Stimulated activated CD8-positive, alpha-beta memory T cell treated with anti-CD3 and anti-CD28 coated beads, Interleukin-12 subunit alpha, Interleukin-12 subunit beta, amount 100 ng/mL, for 24 hours (primary cell): ENCODE measurements around the gene NRSN1.
"Not testable (repeated sequence)": the region's sequence is repeated elsewhere in the genome, so short reads cannot be mapped to it uniquely, and the experiment has no call there.

ENCODE experiments used
- DNase-seq: peaks from one replicate; pipeline ENCODE4 v3.0.0-alpha.2; 2020; ENCODE audit errors: extremely low read depth

The NRSN1 gene

DNA sequence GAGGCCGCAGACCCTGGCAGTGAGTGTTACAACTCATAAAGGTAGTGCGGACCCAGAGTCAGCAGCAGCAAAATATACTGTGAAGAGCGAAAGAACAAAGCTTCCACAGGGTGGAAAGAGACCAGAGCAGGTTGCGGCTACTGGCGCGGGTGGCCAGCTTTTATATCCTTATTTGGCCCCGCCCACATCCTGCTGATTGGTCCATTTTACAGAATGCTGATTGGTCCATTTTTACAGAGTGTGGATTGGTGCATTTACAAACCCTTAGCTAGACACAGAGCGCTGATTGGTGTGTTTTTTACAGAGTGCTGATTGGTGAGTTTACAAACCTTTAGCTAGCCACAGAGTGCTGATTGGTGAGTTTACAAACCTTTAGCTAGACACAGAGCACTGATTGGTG is 16.7 kb downstream of the NRSN1 start:
- DNase-seq: not testable (repeated sequence)

DNA sequence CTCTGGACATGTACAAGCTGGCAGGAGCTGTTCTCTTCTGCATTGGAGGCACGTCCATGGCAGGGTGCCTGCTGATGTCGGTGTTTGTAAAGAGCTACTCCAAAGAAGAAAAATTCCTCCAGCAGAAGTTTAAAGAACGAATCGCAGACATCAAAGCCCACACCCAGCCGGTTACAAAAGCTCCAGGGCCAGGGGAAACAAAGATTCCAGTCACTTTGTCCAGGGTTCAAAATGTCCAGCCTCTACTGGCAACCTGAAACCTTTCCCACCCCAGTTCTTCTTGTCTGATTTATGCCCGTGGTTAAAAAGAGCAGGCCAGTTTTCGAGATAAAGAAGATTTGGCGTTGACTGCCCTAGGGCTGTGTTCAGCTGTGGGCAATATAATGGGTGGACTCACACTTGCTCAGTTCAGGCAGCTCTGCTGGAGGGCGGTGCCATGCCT is 19.7 kb downstream of the NRSN1 start:
- no peak for DNase-seq

DNA sequence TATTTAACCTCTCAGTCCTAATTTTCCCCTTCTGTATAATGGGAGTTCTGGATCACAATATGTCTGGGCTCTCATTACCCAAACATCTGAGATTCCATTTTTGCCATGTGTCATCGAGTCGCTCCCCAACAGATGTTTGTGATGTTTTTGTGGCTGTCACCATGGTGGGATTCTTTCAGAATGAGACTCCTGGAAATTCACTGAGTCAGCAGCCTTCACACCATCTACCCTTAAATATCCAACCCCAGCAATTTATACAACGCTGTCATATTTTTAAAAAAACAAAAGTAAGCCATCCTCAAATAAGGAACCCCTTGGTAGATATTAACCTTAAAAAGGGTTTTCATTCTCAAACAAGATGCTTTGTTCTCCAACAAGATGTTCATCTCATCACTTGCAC is 20.9 kb downstream of the NRSN1 start:
- no peak for DNase-seq

DNA sequence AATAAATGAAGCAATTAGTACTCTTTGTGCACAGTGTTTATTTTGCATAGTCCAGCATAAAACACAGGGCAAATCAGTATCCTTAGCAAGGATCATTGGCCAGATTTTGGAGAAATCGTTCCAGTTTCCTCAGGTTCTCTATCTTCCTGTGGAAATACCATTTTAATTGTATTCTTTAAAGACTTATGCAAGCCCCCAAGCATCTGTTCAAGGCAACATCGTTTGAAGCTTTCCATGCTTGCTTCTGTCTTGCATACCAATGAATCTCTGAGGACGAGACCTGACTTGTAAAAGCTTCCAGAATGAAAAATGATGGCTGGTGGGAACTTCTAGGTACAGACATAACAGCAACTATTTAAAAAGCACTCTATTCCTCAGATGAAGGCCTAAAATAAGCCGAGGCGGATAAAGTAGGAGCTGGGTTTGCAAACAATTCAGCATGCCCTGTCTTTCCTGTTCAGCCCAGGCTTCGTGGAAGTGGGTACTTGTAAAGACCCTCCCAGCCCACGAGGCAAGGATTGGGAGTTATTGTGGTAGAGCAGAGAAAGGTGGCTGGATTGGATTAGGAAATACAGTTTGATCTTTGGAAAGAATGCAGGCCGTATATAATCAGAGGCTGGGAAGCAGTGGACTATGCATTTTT is 21.6 kb downstream of the NRSN1 start:
- DNase-seq: no peak

DNA sequence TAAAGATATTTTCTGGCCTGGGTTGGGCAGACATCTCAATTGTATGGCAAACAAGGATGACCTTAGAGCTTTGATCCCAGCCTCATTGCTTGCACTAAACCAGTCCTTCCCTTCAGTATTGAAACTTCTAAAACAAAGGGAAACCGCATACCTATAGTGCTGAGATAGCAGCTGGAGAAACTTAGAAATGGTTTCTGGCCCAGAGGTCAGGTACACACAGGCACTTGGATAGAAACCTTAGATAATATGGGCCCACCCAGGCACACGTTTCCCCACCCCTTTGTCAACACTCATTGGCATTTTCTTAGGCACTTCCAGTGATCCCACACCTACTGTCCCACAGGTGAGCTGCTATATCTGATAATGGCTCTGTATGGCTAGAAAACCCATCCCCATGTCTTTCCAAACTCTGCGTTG is 22.1 kb downstream of the NRSN1 start:
- DNase-seq: no peak

DNA sequence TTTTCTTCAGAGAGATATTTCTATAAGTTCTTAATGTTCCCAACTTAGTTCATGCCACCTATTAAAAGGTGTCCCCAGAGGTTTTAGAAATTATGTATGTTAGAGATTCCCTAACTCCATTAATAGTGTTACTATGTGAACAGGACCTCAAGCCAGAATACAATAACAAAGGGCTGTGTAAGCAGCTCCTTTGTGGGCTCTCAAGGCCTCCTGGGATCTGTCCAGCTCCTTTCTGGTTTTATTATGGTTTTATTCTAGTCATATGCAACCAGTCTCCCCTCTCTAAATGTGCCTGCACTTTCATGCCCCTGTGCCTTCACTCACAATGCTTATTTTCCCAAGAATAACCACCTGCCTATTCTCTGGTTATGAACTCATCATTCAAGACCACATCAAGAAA is 22.7 kb downstream of the NRSN1 start:
- DNase-seq: no peak

DNA sequence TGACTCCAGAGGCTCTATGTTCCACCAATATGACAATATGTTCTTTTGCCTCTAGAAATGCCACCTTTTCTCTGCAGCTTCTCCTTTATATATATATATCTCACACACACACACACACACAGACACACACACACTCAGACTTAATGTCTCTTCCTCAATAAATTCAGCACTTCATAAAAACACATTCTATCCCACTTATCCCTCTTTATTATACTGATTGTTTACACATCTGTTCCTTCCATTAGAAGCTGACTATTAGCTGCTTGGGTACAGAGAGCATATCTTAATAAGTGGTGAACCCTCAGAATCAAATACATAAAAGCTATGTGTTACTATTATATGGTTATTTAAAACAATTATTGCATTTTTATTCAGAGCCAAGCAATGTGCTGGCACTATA is 23.3 kb downstream of the NRSN1 start:
- no peak for DNase-seq

DNA sequence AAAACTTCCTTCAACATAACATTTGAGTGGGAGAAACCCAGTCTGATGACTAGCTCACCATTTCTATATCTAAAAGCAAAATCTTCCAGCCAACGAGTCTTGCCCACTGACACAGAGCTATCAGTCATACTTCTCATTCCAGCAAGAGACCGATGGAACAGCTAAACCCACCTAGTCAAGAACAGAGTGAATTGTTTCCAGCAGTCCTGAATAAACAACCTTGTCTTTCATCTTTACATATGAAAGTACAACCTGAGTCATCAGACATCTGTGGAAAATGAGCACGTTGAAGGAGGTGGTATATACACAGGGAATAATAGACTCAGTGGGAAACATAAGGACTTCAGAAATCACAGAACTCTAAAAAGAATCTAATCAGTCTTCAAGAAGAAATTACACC is 23.8 kb downstream of the NRSN1 start:
- no peak for DNase-seq

DNA sequence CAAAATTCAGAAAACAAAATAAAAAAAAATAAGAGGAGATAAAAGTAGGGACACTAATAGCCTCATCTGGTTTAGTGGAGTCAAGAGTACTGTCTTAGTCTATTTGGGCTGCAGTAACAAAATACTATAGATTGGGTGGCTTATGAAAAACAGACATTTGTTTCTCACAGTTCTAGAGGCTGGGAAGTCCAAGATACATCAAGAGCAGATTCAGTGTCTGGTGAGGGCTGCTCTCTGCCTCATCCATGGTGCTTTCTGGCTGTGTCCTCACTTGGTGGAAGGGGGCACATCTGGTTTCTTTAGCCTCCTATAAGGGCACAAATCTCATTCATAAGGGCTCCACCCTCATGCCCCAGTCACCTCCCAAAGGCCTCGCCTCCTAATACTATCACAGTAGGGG is 26.0 kb downstream of the NRSN1 start:
- no peak for DNase-seq

DNA sequence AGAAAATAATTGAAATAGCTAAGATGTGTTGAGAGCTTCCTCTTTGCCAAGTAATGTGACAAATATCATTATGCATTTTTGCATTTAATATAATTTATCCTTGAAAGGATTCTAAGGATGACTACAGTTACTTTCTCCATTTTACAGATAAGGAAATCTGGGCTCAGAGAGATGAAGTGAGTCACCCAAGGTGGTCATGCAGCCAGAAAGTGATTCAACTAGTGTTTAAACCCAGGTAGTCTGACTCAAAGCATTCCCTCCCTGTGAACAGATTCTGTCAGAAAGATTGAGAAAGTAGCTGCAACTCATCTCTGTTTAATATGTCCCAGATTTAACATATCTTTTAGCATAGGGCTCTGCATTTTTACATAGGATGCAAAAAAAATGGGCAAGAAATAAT is 28.1 kb downstream of the NRSN1 start:
- no peak for DNase-seq

DNA sequence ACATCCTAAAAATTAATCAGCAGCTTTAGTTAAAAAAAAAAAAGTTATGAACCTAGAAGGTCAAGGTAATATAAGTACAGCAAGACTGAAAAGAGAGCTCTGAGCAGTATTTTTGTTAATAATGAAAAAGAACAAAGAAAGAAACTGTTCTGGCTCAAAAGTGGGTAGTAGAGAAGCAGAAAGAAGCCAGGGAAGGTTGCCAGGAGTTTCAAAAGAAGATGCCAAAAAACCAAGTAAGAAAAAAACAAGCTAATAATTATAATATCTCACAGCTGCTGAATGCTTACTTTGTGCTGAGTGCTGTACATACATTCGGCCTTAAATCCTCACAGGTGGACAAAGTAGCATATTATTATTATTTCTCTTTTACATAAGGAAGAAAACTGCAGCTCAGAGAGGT is 31.9 kb downstream of the NRSN1 start:
- DNase-seq: no peak

DNA sequence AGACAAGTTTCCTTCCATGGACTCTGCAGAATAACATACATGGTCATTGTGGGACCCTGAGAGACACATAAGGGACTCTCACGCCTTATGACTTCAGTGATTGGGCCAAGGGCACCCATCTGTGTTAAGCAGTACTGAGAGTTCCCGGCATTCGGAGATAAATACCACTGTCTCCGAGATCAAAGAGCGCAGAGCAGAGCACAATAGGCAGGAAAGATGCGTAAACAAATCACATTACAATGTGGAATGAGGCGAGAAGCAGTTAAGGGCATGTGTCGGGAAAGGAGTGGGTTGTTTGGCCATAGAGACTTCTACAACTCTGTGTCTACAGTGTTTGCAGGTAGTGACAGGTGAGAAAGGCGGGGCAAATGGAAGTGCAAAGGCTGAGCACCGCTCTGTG is 57.6 kb downstream of the NRSN1 start:
- no peak for DNase-seq

DNA sequence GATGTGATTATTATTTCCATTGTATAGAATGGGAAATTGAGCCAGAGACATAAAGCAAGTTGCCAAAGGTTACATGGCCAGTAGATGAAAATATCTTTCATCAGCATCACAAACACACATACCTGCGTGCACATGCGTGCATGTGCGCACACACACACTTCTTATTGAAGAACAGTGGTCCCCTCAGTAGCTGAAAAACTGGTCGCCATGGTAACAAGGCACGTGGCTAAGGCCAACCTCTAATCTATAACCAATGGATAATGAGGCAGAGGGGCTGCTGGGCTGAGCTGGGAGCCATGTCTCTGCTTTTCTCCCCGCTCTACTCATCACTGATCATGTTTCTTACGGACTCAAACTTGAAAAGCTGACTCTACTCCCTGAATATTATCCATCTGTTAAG is 60.3 kb downstream of the NRSN1 start:
- no peak for DNase-seq

DNA sequence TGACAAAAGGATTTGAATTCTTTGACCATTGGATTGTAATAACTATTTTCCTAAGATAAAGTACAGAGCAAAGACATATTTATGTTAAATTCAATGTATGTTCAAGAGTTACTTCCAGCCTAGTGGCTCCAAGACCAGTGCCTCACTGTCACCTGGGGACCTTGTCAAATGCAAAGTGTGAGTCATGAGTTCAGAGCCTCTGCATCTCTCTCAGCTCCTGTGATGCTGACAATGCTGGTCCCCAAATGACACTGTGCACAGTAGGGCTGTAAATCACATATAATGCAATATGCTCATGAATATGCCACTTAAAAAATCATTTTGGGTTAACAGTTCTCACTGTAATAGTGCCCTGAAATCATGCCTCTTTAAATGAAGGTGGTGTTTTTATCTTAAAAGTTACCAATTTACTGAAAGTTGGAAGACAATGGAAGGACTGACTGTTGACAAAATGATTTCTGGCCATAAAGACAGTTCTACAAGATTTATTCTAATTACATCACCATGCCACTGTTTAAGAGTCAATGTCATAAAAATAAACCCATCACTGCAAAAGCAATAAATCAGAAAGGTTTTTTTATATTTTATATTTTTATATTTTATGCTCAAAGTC is 62.1 kb downstream of the NRSN1 start:
- DNase-seq: no peak

DNA sequence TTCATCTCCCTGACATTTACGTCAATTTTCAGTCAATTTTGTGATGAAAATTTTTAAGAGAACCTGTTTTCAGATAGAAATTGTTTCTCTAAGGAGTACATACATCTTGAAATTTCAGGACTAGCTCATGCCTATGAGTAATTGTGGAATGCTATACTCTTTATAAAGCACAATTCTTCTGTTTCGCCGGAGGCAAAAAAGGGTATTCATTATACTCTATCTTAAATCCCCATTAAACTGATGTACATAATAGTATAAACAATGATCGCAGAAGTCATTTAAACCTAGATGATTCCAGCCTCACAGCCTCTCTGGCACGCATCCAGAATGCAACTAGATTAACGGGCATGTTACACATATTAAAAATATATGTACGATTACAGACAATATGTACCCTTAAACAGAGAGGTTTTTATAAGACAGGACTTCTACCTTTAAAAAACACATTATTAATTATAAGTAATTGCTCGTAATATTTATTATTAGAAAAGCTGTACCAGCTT is 62.6 kb downstream of the NRSN1 start:
- DNase-seq: no peak

DNA sequence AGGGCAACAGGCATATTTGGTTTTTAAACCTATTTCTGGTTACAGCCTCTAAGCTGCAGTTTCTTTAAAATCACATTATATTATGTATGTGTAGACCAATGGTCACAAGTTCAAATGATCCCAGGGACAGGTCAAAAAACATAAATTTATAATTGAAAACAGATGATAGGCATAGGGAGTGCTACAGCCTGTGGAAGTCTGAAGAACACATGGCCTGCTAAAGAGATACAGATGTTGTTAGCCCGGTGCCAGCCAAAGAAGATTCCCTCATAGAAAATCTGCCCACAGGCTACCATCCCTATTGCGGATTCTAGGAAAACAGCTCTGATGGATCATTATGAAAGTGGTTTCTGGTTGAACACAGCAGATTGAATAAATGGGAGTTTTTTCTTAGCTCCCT is 65.3 kb downstream of the NRSN1 start:
- DNase-seq: no peak

DNA sequence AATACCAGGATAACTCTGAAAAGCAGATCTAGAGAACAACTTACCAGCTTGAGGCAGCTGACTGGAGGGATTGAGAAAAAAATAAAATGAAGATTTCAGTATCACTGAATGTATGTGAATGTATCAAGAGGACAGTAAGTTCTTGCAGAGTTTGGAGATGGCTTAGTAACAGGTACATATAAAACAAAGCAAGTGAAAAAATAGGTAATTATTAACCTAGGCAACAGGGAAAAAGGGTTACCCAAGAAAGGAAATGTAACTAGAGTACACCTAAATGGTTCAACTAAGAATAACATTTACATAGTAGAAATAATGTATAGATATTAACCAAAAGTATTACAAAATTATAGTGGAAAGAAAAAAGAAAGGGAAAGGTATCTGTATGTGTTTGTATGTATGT is 67.3 kb downstream of the NRSN1 start:
- no peak for DNase-seq

DNA sequence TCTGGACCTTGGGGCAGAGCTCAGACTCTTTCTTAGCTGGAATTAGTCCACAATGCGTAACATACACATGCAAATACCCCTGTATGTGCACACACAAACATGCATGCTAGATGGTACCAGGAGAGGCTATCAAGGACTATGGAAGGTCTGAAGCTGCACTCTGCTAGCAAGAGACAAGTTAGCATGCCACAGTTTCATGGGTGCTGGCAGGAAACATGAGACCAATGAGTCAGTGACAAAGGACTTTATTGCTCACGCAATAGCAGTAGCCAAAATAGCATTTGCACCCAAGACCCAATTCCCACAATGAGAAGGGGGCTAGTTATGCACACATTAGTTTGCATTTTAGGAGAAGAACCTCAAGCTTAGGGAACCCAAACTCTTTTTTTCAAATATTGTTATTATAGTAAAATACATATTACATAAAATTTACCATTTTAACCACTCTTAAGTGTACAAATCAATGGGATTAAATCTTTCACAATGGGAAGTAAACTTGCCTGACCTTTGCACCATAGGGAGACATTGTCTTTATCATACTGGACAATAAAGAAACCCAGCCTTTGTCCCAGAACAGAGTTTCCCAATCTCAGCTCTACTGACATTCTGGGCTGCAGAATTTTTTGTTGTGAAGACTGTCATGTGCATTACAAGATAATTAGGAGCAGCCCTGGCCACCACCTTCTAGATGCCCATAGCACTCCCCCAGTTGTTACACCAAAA is 69.1 kb downstream of the NRSN1 start:
- no peak for DNase-seq

DNA sequence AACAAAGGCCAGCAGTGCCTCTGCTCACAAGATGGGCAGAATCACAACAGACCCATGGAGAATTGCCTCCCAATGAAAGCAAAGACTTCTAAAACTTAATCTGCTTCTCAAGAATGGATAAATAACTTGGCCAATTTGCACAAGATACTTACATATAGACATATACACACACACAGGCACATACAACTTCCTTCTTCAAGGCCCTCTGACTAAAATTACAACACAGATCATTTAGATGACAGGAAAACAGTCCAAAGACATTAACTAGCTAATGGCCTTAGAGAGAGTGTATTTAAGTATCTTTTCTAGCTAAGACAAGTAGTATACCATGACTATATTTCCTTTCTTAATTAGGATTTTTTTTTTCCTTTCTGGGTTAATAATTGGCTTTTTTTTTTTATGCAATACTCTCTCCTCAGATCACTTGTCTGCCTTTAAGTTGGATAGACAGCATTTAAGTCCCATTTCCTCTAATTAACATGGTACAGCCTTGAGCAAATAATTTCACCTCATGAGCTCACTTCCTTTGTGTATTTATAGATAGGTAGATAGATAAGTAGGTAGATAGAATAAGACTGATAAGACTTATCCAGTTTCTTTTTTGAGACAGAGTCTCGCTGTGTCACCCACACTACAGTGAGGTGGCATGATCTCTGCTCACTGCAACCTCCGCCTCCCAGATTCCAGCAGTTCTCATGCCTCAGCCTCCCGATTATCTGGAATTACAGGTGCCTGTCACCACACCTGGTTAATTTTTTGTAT is 70.0 kb downstream of the NRSN1 start:
- no peak for DNase-seq
